GM18861 (cell line): ENCODE measurements around the gene SPATA3.
A peak's percentile ranks its signal among the peaks of the same experiment; 100 is the strongest.

Experiments
- ATAC-seq: cut with Tn5 transposase; IDR thresholded peaks from one replicate; pipeline ENCODE4 v1.9.1; 2021; ENCODE audit not compliant: unreplicated experiment

The SPATA3 gene

DNA sequence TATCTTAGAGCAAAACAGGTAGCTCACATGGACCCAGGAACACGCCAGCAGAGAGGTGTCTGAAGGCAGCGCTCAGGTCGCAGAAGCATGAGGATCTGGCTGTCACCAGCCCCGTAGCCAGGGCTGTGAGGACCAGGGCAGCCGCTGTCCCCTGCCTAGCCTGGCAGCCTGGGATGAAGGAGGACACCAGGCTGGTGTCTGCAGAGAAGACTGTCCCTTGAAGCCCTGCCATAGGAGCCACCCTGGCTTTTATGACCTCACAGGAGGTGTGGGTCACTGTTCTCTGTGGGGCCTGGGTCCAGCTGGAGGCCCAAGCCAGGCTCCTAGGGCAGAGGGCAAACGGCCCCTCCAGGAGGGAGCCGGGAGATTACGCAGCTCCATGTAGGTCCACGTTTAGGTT lies at the start of gene SPATA3:
SPATA3 (plus strand) TSS at position 301 of the 400 bp plus-strand sequence. CDS start 113 bp downstream, outside the sequence.
- no peak for ATAC-seq

DNA sequence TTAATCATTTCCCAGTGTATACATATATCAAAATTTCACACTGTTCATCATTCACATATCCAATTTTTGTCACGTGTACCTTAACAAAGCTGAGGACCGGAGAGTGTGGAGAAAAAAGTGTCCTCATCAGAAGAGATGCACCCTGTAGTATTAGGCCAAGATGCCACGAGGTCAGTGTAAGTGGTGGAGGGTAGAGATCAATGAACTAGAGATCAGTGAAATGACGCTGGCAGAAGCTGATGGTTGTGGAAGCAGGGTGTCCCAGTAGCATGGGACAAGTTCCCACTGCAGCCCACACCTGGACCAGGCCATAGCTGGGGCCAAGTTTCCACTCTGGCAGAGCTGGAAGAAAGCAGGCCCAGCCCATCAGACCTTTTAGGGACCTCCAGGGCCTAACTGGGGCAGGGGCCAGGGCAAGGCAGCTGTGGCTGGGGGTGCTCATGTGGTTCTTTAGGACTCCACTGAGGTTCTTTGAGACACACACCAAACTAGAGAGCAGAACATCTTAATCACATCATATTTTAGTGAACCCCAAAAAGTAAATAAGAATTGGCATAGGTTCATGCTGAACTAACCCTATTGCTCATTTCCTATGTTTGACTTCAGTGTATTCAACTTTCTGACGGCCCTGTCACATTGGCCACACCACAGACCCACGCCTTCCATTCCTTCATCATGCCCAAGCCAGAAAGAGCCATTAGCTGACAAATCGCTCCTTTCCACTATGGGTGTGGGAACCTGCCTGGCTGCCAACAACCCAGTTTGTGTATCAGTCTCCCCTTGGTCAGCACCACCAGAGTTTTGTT lies 49.3 kb upstream of the SPATA3 start:
- ATAC-seq, result no peak

DNA sequence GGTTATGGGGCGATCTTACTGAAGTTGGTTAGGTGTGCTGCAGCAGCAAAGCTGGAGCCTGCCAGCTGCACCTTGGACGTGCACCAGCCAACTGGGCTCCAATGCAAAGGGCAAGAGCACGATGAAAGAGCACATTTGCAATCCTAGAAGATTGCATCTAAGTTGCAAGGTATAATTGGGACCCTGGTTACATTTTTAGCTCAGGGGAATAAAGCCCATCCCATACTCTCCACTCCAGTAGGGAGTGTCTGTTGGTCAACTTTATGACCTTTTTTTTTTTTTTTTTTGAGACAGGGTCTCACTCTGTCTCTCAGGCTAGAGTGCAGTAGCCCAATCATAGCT lies 48.7 kb upstream of the SPATA3 start:
- no peak for ATAC-seq

DNA sequence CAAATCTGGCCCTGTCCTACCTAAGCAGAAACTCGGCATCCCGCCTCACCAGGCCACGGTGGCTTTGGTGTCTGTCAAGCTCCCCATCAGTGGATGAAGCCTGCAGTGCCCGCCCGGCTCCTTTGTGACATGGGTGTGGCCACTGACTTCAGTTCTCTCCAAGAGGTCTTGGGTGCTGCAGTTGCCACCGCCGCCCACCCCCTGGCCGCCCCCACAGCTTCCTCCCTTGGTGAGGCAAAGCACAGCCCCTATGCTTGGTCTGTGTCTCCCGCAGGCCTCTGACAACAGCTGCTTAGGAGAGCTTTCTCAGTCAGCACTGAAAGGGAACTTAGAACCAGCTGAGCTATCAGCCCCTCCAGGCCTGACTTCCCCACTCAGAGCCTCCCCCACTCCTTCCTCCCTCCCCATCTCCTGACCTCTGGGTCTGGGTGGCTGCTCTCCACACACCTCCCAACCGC lies 48.0 kb upstream of the SPATA3 start:
- ATAC-seq, result no peak

DNA sequence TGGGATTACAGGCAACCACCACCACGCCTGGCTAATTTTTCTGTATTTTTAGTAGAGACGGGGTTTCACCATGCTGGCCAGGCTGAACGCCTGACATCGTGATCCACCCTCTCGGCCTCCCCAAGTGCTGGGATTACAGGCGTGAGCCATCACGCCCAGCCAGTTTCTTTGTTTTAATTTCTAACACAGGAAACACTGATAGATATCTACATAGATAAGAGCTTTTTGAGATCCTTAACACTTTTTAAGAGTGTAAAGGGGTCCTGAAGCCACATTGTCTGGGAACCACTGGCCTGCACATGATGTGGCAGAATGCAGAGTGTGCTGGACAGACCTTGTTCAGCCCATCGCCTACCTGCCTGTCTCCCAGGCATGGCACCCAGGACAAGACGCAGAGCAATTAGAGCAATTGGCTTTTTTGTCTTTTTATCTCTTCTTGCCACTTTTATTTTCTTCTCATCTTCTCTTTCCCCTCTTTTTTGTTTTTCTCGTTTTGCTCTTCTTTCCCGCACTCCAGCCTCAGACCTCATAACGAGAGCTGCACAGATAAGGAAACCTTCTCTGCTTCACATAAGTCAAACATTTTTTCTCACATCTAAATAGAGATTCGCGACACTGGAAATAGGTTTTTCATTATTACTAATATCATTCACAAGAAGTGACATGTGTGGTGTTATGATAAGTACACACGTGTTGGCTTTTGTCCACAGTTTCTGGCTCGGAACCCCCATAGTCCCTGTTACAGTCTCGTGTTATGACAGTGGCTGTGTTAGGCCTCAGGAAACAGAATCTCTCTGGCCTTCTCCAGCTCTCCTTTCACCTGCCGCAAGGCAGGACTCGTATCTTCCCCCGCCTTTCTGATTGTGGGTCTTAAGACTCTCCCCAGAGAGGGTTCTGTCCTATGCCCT lies 45.7 kb upstream of the SPATA3 start:
- peak; percentile 47 for ATAC-seq

DNA sequence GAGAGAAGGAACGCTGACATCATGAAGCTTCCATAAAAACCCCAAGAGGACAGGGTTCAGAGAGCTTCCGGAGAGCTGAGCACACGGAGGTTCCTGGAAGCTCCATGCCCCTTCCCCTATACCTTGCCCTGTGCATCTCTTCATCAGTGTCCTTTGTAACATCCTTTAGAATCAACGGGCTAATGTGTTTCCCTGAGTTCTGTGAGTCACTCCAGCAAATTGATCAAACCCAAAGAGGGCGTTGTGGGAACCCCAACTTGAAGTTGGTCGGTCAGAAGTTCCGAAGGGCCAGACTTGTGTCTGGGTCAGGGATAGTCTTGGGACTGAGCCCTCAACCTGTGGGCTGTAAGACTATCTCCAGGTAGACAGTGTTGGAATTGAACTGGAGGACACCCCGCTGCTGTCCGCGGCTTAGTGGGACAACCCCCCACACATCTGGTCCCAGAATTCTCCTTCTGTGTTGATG lies 45.0 kb upstream of the SPATA3 start:
- ATAC-seq, result no peak

DNA sequence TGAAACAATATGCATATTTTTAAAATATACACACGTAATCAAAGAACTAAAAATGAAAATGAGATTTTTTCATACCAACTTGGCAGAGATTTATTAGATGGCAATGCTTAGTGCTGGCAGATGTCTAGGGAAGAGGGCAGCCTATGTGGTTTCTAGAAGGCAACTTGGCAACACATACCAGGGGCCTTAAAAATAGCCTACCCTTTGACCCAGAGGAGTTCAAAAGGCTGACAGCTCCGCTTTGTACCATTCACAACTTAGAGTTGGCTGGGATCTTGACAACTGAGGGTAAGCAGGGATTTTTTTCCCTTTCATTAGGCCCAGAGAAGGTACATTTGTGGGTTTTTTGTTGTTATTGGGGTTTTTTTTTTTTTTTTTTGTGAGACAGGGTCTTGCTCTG lies 44.5 kb upstream of the SPATA3 start:
- ATAC-seq, result no peak

DNA sequence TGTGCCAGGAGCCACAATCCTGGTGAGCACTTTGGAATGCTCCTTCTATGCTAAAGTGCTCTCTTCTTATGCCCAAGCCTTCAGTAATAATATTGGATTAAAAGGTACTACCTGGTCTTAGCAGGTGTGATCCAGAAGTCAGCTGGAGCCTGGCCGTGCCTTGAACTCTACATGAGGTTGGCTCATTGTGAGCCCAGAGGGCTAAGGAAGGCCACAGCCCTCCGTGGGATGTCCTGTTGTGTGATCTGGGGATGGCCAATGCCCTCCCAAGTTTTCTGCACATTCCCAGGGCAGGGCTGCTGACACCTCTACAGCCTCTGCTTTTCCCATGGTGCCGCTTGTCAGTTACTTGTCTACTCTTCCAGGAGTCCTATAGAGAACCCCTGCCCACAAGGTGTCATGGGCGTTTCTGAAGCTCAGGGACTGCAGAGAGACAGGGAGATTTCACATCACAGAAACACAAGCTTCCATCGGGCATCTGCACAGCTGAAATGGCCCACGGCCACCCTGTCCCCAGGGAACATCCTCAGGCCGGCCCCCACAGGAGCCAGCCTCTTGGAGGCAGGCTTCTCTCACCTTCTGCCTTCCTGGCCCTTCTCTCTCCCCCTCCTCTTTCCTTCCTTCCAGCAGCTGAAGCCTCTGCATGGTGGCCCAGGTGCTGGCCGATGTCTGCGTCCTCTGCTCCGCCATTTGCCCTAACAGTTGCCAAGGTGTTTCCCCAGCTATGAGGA lies 43.5 kb upstream of the SPATA3 start:
- ATAC-seq, result no peak

DNA sequence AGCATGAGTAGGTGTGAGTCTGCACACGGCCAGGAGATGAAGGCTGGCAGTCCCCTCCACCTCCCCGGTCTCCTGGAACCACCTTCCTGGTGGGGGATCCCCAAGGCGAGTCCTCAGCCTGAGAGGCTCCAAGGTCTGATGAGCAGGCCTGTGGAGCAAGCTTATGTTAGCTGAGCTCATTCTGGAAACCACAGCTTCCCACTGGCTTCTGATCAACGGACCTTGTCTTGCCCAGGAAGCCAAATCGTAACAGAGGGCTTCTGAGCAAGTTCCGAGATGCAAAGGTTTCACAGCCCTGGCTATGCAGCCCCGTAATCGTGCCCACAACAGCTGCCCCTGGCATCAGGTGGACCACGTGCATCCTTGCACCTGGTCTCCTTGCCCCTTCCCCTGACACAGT lies 42.1 kb upstream of the SPATA3 start:
- ATAC-seq, result no peak

DNA sequence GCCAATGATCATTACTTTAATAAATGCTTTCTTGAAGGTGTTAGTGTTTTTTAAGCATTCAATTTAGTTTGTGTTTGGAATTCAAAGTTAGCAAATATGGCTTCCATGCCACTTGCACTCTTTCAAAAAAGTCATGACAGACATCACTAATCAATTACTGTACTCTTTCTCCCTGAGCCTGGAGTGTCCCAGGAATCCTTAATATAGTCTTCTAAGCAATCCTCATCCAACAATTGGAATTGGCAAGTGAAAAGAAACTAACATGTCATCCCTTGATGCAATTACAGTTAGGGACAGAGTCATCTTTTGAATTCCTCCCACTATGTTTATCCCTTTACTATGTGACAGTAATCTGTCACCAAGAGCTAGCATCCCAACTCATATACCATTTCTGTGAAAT lies 41.2 kb upstream of the SPATA3 start:
- no peak for ATAC-seq

DNA sequence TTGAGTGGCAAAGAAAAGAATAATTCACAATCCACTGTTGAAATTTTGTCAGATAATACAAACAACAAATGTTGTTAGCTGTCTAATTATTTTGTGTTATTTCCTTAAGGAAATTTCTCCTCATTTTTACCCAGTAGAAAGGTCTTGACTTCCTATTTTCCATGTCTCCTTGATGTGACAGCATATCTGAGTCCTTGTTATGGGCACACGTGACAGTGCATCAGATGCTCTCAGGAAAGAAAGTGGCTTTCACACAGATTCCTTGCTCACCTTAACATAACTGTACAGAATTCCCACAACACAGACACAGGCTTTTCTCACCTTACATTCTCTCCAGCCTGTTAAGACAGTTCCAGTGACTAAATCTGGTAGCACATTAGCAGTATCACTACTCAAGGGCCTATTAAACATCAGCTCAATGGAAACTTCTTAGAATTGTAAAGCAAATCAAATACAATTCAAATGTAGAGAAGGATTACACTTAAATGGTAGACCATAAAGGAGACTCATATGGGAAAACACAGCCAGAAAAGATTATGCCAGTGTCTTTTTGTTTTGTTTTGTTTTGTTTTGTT lies 40.7 kb upstream of the SPATA3 start:
- ATAC-seq, result no peak

DNA sequence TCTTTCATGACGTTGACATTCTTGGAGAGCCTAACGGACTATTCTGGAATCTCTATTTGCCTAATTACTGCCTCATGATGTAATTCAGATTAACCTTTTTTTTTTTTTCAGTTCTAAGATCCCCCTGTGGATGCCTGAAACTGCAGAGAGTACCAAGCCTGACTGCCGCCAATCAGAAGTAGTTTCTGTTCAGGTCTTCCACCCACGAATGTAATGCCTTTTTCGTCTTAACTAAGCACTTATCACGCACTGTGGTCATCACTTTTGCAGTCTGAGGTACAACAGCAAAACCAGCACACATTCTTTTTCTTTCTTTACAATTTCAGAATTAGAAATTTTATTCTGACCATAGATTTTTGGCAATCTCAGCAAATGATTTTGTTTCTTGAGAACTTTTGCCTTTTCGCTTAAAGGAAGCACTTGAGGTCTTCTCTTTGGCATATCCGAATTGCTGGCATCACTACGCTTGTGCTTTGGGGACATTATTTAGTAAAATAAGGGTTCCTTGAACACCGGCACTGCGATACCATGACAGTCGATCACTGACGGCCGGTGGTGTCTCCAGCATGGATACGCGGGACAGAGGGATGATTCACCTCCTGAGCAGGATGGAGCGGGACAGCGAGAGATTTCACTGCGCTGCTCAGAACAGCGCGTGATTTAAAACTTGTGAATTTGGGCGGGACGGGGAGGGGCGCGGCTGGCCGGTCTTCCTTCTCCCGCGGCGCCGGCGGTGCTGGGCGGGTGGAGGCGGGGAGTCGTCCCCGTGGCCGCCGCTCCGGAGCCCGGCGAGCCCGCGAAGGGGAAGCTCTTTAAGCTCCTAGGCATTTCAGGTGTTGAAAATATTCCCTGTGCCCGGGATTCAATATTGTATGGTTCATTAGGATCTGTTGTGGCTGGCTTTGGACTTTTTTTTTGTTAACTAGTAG lies 38.8 kb upstream of the SPATA3 start:
- peak; percentile 61 for ATAC-seq

DNA sequence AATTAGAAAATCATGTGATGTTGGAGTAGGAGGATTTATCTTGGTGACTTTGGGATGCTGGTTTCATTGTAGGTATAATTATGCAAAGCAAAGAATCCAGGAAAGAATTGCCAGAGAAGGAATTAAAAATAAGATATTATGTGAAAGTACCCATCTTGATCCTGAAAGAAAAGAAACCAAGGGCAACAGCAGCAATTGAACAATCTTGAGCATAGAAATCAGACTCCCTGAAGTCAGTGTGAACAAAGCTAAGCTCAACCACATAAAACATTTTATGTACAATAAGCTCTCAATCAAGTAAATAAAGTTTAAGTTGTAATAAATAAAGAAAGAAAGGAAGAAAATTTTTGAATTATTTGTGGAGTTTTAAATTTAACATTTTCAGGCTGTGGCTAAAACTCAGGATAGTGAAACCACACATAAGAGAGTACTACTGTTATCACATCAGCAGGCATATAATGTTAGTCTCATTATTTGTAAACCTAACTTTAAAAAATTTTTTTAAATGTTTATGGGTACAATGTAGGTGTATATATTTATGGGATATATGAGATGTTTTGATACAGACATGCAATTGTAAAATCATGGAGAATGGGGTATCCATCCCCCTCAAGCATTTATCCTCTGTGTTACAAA lies 38.0 kb upstream of the SPATA3 start:
- no peak for ATAC-seq

DNA sequence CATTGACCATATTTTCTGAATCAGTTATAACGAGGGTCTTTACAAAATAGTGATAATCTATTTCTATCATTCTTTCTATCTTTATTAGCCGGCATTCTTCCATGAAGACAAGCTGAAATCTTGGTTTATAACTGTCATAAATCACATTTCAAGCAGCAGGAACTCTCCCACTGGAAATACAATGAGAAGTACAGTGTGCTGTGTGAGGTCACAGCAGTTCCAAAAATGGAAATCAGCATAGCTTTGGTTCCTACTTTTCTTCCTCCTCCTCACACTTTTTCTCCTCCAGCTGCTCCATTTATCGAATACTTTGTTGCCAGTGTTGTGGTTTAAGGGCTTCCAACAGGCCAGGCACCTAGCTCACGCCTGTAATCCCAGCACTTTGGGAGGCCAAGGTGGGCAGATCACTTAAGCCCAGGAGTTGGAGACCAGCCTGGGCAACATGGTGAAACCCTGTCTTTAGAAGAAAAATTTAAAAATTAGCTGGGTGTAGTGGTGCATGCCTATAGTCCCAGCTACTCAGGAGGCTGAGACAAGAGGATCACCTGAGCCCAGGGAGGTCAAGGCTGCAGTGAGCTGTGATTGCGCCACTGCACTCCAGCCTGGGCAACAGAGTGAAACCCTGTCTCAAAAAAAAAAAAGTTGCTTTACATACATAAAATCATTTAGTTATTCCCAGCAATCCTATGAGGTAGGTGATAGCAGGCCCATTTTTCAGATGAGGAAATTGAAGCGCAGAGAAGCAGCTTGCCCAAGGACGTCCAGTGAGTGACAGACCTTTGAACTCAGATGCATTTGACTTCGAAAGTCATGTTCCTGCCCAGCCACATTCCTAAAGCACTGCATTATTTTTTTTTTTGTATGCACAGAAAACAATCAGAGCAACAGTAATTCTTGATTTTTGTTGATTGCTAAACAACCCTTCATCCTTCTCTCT lies 36.8 kb upstream of the SPATA3 start:
- no peak for ATAC-seq

DNA sequence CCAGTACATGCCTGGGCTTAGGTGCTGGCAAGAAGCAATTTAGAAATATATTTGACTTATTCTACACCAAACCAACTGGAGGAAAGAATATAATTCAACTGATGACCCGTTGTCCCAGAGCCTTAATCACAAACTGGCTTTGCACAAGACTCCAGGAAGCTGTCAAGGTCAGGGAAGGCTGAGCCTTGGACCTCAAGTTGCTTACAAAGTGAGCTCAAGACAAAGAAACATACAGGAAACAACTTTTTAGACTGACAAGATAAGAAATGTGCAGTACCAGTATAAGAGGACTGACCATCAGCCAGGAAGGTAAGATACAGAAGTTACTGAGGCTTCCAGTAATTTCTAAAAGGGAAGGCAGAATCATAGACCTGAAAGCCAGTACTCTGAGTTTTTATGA lies 35.9 kb upstream of the SPATA3 start:
- no peak for ATAC-seq

DNA sequence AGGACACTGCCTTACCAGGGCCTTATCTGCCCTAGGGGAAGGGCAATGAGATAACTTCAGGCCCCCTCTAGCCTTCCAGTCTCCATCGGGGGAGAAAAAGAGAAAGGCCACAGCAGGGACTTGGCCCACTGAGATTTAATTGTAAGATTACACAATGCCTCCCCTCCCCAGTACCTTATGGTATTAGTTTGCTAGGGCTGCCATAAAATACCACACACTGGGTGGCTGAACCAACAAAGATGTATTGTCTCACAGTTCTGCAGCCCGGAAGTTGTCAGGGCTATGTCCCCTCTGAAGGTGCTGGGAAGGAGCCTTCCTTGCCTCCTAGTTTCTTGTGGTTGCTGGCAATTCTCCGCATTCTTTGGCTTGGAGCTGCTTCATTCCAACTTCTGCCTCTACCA lies 34.8 kb upstream of the SPATA3 start:
- no peak for ATAC-seq

DNA sequence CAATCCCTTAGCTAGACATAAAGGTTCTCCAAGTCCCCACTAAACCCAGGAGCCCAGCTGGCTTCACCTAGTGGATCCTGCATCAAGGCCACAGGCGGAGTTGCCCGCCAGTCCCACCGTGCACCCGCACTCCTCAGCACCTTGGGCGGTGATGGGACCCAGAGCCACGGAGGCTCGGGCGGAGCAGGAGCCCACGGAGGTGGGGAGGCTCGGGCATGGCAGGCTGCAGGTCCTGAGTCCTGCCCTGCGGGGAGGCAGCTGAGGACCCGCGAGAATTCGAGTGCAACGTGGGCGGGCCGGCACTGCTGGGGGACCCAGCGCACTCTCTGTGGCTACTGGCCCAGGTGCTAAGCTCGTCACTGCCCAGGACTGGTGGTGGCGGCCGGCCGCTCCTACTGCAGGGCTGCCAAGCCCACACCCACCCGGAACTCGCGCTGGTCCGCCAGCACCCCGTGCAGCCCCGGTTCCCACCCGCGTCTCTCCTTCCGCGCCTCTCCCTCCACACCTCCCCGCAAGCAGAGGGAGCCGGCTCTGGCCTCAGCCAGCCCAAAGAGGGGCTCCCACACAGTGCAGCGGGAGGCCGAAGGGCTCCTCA lies 31.7 kb upstream of the SPATA3 start:
- no peak for ATAC-seq

DNA sequence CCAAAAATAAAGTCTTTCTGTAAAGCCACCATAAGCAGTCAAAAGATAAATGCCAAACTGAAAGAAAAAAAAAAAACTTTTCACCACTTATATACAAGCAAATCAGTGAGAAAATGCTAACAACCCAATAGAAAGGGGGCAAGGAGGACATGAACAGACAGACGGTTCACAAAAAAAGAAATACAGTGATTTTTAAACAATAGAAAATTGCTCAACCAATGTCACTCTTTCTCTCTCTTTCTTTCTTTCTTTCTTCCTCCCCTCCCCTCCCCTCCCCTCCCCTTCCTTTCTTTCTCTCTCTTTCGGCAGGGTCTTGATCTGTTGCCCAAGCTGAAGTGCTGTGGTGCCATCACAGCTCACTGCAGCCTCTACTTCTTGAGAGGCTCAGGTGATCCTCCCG lies 28.8 kb upstream of the SPATA3 start:
- no peak for ATAC-seq
